ENCODE data around the gene OSR1. TPM values are rescaled to one million over a fixed set of nuclear protein-coding genes. Genes with fewer than 3 reads are reported as not detected.
A peak's percentile ranks its signal among the peaks of the same experiment; 100 is the strongest.

The OSR1 gene
- total and polyA plus RNA-seq, 2 donors (not counting 3 experiments of a cell fraction or from before 2014, with no cell fraction given), result not detected

DNA sequence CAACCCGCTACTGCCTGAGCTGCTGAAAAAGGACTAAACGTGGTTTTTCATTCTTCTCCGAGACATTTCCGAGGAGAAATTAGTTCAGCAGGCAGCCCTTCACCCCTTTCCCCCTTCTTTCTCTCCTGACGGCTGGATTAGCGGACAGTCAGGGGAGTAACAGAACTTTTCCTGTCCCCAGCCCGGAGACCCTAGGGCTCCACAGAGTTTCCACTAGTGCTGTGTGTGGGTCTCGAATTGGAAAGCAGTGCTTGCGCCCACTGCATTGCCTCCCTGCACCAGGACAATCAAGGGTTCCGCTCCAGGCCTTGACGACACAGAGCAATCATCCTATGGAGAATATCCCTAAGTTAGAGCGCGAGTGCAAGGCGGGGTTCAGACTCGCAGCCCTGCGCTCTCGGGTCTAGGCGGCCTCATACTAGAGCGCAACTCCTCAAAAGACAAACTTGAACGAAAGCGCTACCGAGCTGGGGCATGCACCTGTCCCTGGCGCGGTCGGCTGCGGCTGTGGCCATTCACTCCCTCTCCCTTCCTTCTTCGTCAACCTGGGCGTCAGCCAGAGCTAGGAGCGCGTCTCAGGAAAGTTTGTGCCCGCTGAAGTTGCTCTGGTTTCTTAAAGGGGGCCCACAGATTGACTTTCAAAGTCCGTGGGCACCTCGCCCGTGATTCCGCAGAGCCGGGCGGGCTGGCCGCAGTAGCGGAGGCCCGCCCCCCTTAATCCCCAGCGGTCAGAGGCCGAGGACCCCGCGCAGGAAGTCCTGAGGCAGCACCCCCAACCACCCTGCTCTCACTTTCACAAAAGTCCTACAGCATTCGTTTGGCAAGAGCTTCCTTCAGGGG, 801 bp downstream of the OSR1 start:
- no peaks in the 10 kb centered on the region for H3K9me3 ChIP-seq (replicated peaks; ENCODE audit: control insufficient read depth, insufficient read depth, low read length)
- peaks cover 88 to 95% of the 10 kb centered on the region in 2 experiments for H3K27me3 ChIP-seq (ENCODE audit: control insufficient read depth in 2 of 2, insufficient read depth in 2 of 2, low read length in 2 of 2)
- H3K79me2 ChIP-seq (ENCODE audit: control insufficient read depth, insufficient read depth, low read length), result no peaks in the 10 kb centered on the region
- no peak overlapping the region for H2AFZ ChIP-seq (ENCODE audit: low read depth, low read length)
- ChIA-PET POLR2A (no interaction called here), CTCF (interaction anchor here (3.5 kb wide), 1 partner anchor 837 kb away, joined by 15 read pairs; no protein-coding TSS in a partner anchor)
- no peak for FAIRE-seq
- peaks cover 11% of the 10 kb centered on the region for H3K4me1 ChIP-seq (ENCODE audit: control insufficient read depth, extremely low read depth, insufficient read depth, low read length)
- TF ChIP-seq JUN (IDR thresholded peaks at IDR 0.05; ENCODE audit: borderline replicate concordance, insufficient read depth, insufficient read length, low read depth) (no peak), EZH2 (IDR thresholded peaks at IDR 0.05; ENCODE audit: borderline replicate concordance, low read depth, low read length, severe bottlenecking) (peak; percentile 91), POLR2A (IDR thresholded peaks at IDR 0.05; ENCODE audit: low read depth, low read length) (no peak)
- no peak overlapping the region for H3K4me3 ChIP-seq (replicated peaks in 1 of 3; ENCODE audit: insufficient read depth in 1 of 3, low read depth in 1 of 3, low read length in 3 of 3)
- no peaks in the 10 kb centered on the region for H3K36me3 ChIP-seq (ENCODE audit: control insufficient read depth in 2 of 2, extremely low read depth in 1 of 2, insufficient read depth in 2 of 2, low read length in 2 of 2)
- dilution Hi-C loops (cut with MboI; ENCODE audit: extremely low pct_ligation_motif_present, low sequenced_read_pairs) (no loop called here), intact Hi-C loops (cut with micrococcal nuclease) (no loop called here)
- H3K9me1 ChIP-seq (replicated peaks; ENCODE audit: control insufficient read depth, extremely low read depth, insufficient read depth, low read length), result no peaks in the 10 kb centered on the region
- no TSS peak for BruUV-seq (replicated peaks)
- H3K4me2 ChIP-seq (ENCODE audit: insufficient read depth, low read length), result peak overlapping the region; percentile 31
- DNase-seq (ENCODE audit: low read depth, low spot score), result no peak
- no peak overlapping the region for H3K27ac ChIP-seq (ENCODE audit: insufficient read depth, low read depth, low read length)
- H4K20me1 ChIP-seq (replicated peaks; ENCODE audit: control insufficient read depth, extremely low read depth, insufficient read depth, low read length), result no peaks in the 10 kb centered on the region
- no peak overlapping the region for H3K9ac ChIP-seq (replicated peaks; ENCODE audit: extremely low read depth, insufficient read depth, low read length)

DNA sequence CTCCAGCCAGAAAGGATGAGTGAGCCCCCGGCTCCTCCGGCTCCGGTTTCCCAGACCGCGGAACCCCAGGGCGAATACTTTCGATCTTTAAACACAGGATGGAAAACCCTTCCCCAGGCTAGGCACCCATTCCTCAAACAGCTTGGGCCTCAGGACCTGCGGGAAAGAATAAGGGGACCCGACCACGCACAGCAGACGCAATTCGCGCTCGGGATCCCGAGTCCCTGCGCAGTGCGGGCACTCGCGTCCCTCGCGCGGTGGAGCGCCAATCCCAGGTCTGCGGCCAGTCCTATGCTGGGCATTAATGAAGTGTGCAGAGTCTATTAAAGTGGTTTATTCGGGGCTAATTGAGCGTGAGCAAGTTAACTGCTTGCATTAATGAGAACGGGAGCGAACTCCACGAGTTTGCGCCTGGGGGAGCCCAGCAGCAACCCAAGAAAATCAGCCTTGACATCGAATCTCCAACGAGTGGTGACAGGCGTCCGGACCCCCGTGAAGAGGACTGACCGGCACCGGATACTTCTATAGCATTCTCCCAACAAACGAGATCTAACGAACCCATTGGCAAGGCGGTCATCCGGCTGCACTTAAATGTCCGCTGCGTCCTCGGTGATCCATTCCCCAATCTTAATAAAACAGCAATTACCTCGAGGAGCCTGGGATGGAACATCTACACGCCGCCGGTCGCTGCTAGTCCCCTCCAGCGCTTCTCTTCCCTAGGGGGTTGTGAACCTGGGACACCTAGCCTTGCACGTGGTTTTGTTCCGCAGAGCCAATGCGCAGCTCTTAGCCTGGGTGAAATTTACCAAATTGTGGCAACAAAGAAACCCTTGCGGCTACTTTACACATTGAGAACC, 1.6 kb downstream of the OSR1 start:
- Histone ChIP-seq H3K4me2 (ENCODE audit: insufficient read depth, low read length) (peak overlapping the region; percentile 27), H3K4me1 (ENCODE audit: control insufficient read depth, extremely low read depth, insufficient read depth, low read length) (peaks cover 6% of the 10 kb centered on the region), H3K27me3 (ENCODE audit: control insufficient read depth in 2 of 2, insufficient read depth in 2 of 2, low read length in 2 of 2) (peaks cover 92 to 98% of the 10 kb centered on the region in 2 experiments), H3K9me1 (replicated peaks; ENCODE audit: control insufficient read depth, extremely low read depth, insufficient read depth, low read length) (no peaks in the 10 kb centered on the region), H3K4me3 (replicated peaks in 1 of 3; ENCODE audit: insufficient read depth in 1 of 3, low read depth in 1 of 3, low read length in 3 of 3) (no peak overlapping the region), H3K27ac (ENCODE audit: insufficient read depth, low read depth, low read length) (no peak overlapping the region), H2AFZ (ENCODE audit: low read depth, low read length) (no peak overlapping the region), H3K36me3 (ENCODE audit: control insufficient read depth in 2 of 2, extremely low read depth in 1 of 2, insufficient read depth in 2 of 2, low read length in 2 of 2) (no peaks in the 10 kb centered on the region), H3K9me3 (replicated peaks; ENCODE audit: control insufficient read depth, insufficient read depth, low read length) (no peaks in the 10 kb centered on the region), H3K9ac (replicated peaks; ENCODE audit: extremely low read depth, insufficient read depth, low read length) (no peak overlapping the region), H4K20me1 (replicated peaks; ENCODE audit: control insufficient read depth, extremely low read depth, insufficient read depth, low read length) (no peaks in the 10 kb centered on the region), H3K79me2 (ENCODE audit: control insufficient read depth, insufficient read depth, low read length) (no peaks in the 10 kb centered on the region)
- no TSS peak for BruUV-seq (replicated peaks)
- ChIA-PET CTCF (interaction anchor here (3.5 kb wide), 1 partner anchor 837 kb away, joined by 15 read pairs; no protein-coding TSS in a partner anchor), POLR2A (no interaction called here)
- intact Hi-C loops (cut with micrococcal nuclease), result no loop called here
- DNase-seq (ENCODE audit: low read depth, low spot score) (peak; percentile 17), FAIRE-seq (no peak)
- TF ChIP-seq MAX (IDR thresholded peaks at IDR 0.05; ENCODE audit: insufficient read depth, insufficient read length), result no peak
- TF ChIP-seq GATA2 (IDR thresholded peaks at IDR 0.05; ENCODE audit: insufficient read depth, insufficient read length, low read depth, low read length), result no peak
- TF ChIP-seq EZH2 (IDR thresholded peaks at IDR 0.05; ENCODE audit: borderline replicate concordance, low read depth, low read length, severe bottlenecking), result peak; percentile 81
- dilution Hi-C loops (cut with MboI; ENCODE audit: extremely low pct_ligation_motif_present, low sequenced_read_pairs), result no loop called here
